ENCODE measurements around the gene KCNMA1.

Gene KCNMA1

GRCh38 chr10:76925636-76926405 lies 711.8 kb downstream of the KCNMA1 start:
- no peak for DNase-seq

GRCh38 chr10:76922666-76923065 lies 714.9 kb downstream of the KCNMA1 start:
- no peak for DNase-seq

GRCh38 chr10:76921383-76922010 lies 716.1 kb downstream of the KCNMA1 start:
- no peak for DNase-seq

DNA sequence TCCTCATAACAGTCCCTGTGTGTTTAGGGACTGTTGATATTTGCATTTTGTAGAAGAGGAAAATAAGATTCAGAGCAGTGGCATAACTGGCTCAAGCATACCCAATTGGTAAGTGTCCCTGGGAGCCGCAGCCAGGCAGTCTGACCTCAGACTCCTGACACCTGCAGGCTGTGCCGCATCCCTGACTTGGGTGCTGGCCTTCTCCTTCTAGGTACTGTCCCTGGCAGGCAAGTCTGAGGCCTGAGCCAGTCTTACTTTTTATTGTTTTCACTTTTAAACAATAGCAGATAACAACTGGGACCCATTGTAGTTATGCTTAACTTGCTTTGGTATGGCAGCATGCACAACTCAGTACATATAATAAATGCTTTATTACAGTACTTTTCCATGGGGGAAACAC lies 717.0 kb downstream of the KCNMA1 start:
- no peak for DNase-seq

GRCh38 chr10:76918106-76918505 lies 719.5 kb downstream of the KCNMA1 start:
- no peak for DNase-seq

- DNase-seq = no peak
These were observed 720.5 kb downstream of the KCNMA1 start for GRCh38 chr10:76917071-76917470.

DNA sequence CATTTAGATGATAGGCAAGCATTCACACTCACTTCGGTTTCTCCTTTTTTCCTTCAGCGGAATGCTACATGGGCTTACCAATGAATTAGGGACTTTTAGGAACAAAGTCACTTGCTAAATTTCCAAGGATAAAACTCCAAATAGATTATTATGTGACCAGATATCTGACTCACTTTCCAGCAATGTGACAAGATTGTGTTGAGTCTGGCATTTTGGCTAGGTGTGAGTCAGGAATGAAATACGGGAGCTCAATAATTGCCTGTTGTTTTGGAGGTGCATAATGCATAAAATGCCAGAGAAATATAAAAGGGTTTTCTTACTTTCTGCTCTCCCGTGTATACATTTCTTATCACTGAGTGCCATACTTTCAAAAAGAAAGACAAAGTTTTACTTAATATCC lies 721.1 kb downstream of the KCNMA1 start:
- no peak for DNase-seq

DNA sequence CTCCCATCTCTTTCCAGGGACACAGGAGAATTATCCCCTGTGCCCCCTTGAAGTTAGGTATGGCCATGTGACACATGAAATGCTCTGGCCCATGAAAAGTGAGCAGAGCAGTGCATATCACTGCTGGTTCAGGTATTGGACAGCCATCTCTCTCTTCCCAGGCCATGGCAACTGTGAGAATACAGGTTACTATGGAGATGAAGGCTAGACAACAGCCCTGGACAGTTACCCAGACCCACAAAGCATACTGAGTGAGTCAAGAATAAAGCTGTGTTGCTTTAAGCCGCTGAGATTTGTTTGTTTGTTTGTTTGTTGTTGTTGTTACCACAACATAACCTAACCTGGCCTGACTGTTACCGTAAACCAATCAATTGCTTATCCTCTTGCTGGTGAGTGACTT lies 722.3 kb downstream of the KCNMA1 start:
- no peak for DNase-seq

DNA sequence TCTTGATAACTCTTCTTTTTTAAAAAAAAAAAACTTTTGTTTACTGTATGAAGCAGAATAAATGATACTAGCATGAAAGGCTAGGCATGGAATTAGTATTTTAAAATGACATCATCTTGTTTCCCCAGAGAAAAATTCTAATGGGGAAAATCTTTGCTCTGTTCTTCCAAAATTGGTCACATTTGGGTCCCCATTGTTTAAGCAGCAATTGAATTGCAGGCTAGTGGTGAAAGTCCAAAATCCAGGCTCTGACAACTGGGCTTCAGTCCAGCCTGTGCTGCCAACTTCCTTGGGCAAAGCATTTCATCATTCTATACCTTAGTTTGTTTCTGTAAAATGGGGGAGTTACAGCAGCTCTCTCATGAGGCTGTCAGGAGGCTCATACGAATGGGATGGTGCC lies 726.4 kb downstream of the KCNMA1 start:
- DNase-seq = peak in 6 of 56 donors; percentile 5 to 22 (median 18)

DNA sequence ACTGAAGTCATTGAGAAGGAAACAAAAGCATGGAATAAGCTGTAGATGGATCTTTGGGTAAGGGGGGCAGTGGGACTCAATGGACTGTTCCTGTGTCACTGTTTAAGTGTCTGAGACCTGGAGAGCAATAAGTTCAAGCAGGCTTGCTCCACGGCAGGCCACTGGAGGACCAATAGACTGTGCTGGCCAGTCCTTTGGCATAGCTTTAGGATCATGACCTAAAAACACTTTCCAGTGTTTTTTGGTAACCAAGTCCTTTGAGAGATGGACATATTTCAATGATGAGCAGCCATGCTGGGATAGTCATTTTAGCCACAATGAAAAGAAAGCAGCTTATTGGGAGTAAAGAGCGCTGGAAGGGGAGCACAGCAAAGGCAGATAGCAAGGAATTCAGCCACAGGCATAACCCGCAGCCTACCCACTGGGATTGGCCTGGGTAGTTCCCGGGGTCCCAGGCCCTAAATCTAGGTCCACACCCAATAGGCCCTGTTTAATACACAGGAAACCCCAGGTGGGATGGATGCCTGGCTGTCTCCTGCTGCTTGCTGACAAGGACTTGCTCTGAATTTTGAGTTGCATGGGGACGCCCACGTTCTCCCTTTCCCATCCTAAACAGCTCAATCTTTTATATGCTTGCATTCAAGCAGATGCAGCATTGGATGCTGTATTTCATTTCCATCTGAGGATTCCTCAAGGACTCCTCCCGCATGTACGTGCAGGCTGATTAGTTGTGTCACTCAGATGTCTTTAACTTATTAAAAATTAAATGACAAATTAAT lies 727.2 kb downstream of the KCNMA1 start:
- DNase-seq = peak in 10 of 56 donors; percentile 3 to 47 (median 22)

- DNase-seq = no peak
These were observed 731.4 kb downstream of the KCNMA1 start for GRCh38 chr10:76906256-76906655.

GRCh38 chr10:76905251-76905650 lies 732.4 kb downstream of the KCNMA1 start:
- no peak for DNase-seq

GRCh38 chr10:76903387-76903945 lies 734.1 kb downstream of the KCNMA1 start:
- no peak for DNase-seq

DNA sequence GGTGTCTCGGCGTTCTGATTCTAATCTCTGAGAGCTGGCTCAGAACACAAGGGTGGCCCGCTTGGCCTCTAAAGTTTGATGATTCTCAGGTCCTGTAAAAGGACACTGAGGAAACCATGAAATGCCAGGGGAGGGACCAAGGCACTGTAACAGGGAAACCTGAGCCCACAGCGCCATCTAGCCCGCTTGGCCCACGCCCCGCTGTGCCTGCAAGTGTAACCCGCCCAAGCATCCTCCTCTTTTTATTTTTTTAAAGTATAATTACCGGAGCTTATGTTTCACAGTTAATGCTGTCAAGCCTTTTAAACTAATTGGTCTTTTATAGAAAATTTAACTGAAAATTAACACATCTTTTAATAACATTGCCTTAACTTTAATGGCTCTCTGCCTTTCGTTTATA lies 734.7 kb downstream of the KCNMA1 start:
- peak in 5 of 56 donors; percentile 6 to 49 (median 24) for DNase-seq

DNA sequence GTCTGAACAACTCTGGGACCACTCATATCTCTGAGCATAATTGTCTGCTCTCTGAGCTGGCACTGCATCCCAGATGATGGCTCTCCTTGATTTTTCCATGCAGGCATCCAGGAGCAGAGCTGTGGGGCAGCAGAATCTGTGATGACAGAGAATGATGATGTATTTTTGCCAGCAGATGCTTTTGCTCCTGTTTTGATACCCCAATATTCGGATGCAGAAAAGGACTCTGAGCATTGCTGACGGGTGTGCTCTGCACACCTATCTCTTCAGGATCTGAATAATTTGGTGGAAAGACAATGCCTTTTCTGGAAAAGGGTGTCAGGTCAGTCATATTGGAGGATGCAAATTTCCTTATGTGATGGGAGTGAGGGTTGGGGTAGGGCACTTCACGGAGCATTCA lies 735.9 kb downstream of the KCNMA1 start:
- DNase-seq = no peak

- DNase-seq = no peak
These were observed 738.1 kb downstream of the KCNMA1 start for GRCh38 chr10:76899490-76899889.

GRCh38 chr10:76892766-76893479 lies 744.7 kb downstream of the KCNMA1 start:
- no peak for DNase-seq

DNA sequence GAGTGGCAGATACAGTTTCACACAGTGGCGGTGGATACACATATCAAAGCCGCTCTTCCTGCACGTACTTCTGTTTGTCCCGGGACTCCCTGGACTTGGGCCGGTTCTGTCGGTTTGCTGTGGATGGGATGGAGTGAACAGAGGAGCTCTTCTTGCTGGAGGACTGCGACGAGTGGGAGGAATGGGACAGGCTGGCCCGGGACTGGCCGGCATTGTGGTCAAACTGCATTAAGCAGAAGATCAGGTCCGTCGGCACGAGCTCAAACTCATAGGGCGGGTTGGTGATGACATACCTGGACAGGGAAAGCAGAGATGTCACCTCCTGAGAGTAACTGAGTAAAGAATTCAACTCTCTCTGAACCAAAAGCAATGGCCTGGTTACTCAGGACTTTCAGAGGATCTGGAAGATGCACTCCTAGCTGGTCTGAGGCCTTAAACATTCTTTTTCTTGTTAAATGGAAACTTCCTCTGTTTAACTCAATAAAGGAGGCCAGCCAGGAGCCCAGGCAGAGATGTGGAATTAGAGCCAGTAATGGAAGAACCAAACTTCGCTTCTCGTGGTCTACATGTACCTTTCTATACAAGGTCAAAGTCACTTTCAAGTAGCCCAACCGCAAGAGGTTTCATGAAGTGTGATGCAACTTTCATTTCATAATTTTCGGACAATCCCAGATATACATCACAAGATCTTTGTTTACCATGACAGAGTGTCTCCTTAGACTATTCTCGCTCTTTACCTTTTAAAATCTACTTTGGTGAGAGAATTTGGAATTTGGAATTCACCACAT lies 750.2 kb downstream of the KCNMA1 start:
- DNase-seq = no peak

DNA sequence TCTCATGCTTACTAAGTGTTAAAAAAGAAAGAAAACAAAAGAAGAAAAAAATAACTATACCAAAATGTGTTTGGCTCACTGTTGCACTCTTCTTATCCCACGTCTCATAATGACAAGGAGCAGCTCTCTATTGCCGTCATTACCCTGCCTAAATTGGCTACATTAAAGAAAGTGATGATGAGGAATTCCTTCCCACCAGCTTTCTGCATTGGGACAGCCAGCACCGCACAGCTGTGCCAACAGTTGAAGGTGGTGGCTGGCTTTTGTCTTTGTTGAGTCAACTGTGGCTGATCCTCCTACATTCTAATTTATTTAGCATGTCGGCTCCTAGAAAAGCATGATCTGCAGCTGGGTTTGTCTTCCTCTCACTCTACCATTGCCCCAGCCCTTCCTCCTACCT lies 751.8 kb downstream of the KCNMA1 start:
- DNase-seq = peak in 2 of 56 donors; percentile 8 to 14

- DNase-seq = no peak
These were observed 752.8 kb downstream of the KCNMA1 start for GRCh38 chr10:76884673-76885275.
